Neural cell (in vitro differentiated cells): ENCODE results near the gene ACAN.

ENCODE experiments used
- CTCF ChIP-seq: fragments of 450-650 bp; IDR thresholded peaks from 2 replicates; pipeline ENCODE4 v1.5.1; 2014; ENCODE audit warnings: antibody characterized with exemption, mild to moderate bottlenecking, moderate library complexity; ENCODE audit not compliant: poor library complexity, severe bottlenecking
- EP300 ChIP-seq: fragments of 450-650 bp; conservative IDR thresholded peaks from 2 replicates; pipeline ENCODE4 v1.6.1; 2014; ENCODE audit warnings: antibody characterized with exemption, mild to moderate bottlenecking, moderate library complexity; ENCODE audit not compliant: poor library complexity, severe bottlenecking
- EZH2 ChIP-seq: fragments of 200-600, 300-800 bp; shearing (Covaris generic), sonication (generic); IDR thresholded peaks from 2 replicates; pipeline ENCODE4 v1.6.1; 2014; ENCODE audit warnings: antibody characterized with exemption, low read length, borderline replicate concordance, mild to moderate bottlenecking; ENCODE audit not compliant: insufficient read depth, poor library complexity, severe bottlenecking
- POLR2AphosphoS5 ChIP-seq: IDR thresholded peaks from 2 replicates; pipeline ENCODE4 v1.6.1; 2012
- RAD21 ChIP-seq: fragments of 450-650 bp; conservative IDR thresholded peaks from 2 replicates; pipeline ENCODE4 v1.6.1; 2014; ENCODE audit warnings: antibody characterized with exemption, mild to moderate bottlenecking, moderate library complexity
- REST ChIP-seq: IDR thresholded peaks from 2 replicates; pipeline ENCODE4 v1.6.1; 2012; ENCODE audit warnings: borderline replicate concordance
- SMC3 ChIP-seq: fragments of 450-650 bp; conservative IDR thresholded peaks from 2 replicates; pipeline ENCODE4 v1.6.1; 2014; ENCODE audit warnings: antibody characterized with exemption, mild to moderate bottlenecking, moderate library complexity; ENCODE audit not compliant: poor library complexity
- TAF1 ChIP-seq: IDR thresholded peaks from 2 replicates; pipeline ENCODE4 v1.6.1; 2012; ENCODE audit warnings: low read depth

- TF ChIP-seq CTCF (no peak), SMC3 (no peak), RAD21 (no peak), EP300 (no peak), POLR2AphosphoS5 (no peak), EZH2 (no peak), REST (no peak), TAF1 (no peak)
Observed at GRCh38 chr15:88810446-88810845, 7.2 kb downstream of the ACAN start.
